OCI-LY3 (cell line): ENCODE data around the gene SNW1.

Experiments
- H2AFZ ChIP-seq: fragments of 200-600, 300-600 bp; shearing (Covaris generic); 2 replicates; pipeline ENCODE4 v1.6.0; 2014; ENCODE audit warnings: antibody characterized with exemption, low read depth, low read length
- H3K27ac ChIP-seq: fragments of 200-600, 300-600 bp; sonication (generic); 2 replicates; pipeline ENCODE4 v1.5.1; 2014; ENCODE audit warnings: mild to moderate bottlenecking, low read length, moderate library complexity, mixed read lengths
- H3K27me3 ChIP-seq: fragments of 200-600, 300-600 bp; sonication (generic); 2 replicates; pipeline ENCODE4 v1.6.1; 2014; ENCODE audit warnings: low read depth, low read length, mixed read lengths
- H3K36me3 ChIP-seq: fragments of 200-600, 300-600 bp; sonication (generic); replicated peaks from 2 replicates; pipeline ENCODE3; 2014; ENCODE audit warnings: low read depth, low read length, mixed read lengths
- H3K4me1 ChIP-seq: fragments of 300-600, 200-600 bp; sonication (generic); 2 replicates; pipeline ENCODE4 v1.6.1; 2014; ENCODE audit warnings: low read length, mixed read lengths
- H3K4me2 ChIP-seq: fragments of 200-600, 300-600 bp; sonication (generic); 2 replicates; pipeline ENCODE4 v1.6.1; 2014; ENCODE audit warnings: low read length, mixed read lengths
- H3K4me3 ChIP-seq: fragments of 300-600, 200-600 bp; sonication (generic); 2 replicates; pipeline ENCODE4 v1.5.1; 2014; ENCODE audit warnings: antibody characterized with exemption, mild to moderate bottlenecking, low read length, moderate library complexity
- H3K79me2 ChIP-seq: fragments of 300-600, 200-600 bp; shearing (Covaris generic); 2 replicates; pipeline ENCODE4 v1.6.1; 2014; ENCODE audit warnings: mild to moderate bottlenecking, low read length, mixed read lengths
- H3K9ac ChIP-seq: fragments of 300-600, 200-600 bp; shearing (Covaris generic); 2 replicates; pipeline ENCODE4 v1.6.0; 2014; ENCODE audit warnings: mild to moderate bottlenecking, low read length, moderate library complexity
- H3K9me3 ChIP-seq: fragments of 200-600, 300-600 bp; shearing (Covaris generic); 2 replicates; pipeline ENCODE4 v1.6.1; 2014; ENCODE audit warnings: low read length, mixed read lengths; ENCODE audit not compliant: insufficient read depth
- H4K20me1 ChIP-seq: fragments of 200-600, 300-600 bp; sonication (generic); 2 replicates; pipeline ENCODE4 v1.6.1; 2016; ENCODE audit warnings: low read length, mixed read lengths; ENCODE audit not compliant: insufficient read depth
- EZH2phosphoT487 ChIP-seq: fragments of 200-600 bp; shearing (Covaris generic); IDR thresholded peaks from 2 replicates; pipeline ENCODE4 v1.6.1; 2018; ENCODE audit warnings: antibody characterized with exemption, mixed run types, low read depth
- TF ChIP-seq, protein P1 (sequence below): fragments of 200-600, 300-600 bp; sonication (generic); IDR thresholded peaks from 2 replicates; pipeline ENCODE4 v1.5.1; 2014; ENCODE audit warnings: antibody characterized with exemption, low read length, low read depth

SNW1 gene

DNA sequence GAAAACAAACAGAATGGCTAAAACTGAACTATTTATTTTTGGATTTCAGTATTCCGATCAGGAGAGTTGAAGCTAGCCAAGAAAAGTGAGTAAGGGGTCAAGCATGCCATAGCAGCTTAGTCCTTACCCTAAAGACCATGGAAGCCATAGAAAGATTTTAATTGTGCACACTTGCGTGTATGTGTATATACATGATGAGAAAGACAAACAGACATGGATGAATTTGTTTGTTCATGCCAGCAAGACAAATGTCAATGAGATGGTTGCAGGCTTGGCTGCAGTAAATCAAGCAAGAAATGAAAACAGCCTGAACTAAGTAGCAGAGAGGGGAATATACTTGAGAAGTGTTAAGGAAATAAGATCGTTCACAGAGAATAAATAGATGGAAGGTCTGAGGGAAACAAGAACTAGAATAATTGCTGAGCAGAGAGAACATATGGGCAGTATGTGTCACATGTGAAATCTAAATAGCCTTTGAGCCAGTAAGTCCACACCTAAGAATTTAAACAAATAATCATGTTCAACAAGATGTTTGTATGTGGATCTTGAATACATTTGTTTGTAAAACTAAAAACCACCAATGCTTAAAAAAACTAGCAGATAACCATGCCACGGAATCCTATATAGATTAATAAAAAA lies 14.8 kb downstream of the SNW1 start:
- H3K9me3 ChIP-seq, result no peaks in the 10 kb centered on the region
- no peak overlapping the region for H2AFZ ChIP-seq
- no peak overlapping the region for H3K9ac ChIP-seq
- no peaks in the 10 kb centered on the region for H3K27me3 ChIP-seq
- H3K4me3 ChIP-seq, result no peak overlapping the region
- no peaks in the 10 kb centered on the region for H3K4me1 ChIP-seq
- H3K27ac ChIP-seq, result no peak overlapping the region
- H4K20me1 ChIP-seq, result peaks cover 10% of the 10 kb centered on the region; the same call in 1 of the 2 replicates
- TF ChIP-seq, protein P1, sequence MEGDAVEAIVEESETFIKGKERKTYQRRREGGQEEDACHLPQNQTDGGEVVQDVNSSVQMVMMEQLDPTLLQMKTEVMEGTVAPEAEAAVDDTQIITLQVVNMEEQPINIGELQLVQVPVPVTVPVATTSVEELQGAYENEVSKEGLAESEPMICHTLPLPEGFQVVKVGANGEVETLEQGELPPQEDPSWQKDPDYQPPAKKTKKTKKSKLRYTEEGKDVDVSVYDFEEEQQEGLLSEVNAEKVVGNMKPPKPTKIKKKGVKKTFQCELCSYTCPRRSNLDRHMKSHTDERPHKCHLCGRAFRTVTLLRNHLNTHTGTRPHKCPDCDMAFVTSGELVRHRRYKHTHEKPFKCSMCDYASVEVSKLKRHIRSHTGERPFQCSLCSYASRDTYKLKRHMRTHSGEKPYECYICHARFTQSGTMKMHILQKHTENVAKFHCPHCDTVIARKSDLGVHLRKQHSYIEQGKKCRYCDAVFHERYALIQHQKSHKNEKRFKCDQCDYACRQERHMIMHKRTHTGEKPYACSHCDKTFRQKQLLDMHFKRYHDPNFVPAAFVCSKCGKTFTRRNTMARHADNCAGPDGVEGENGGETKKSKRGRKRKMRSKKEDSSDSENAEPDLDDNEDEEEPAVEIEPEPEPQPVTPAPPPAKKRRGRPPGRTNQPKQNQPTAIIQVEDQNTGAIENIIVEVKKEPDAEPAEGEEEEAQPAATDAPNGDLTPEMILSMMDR, result no peak
- no peak for TF ChIP-seq EZH2phosphoT487
- H3K36me3 ChIP-seq, result peaks cover 43% of the 10 kb centered on the region
- peaks cover 34% of the 10 kb centered on the region for H3K79me2 ChIP-seq
- H3K4me2 ChIP-seq, result no peak overlapping the region

DNA sequence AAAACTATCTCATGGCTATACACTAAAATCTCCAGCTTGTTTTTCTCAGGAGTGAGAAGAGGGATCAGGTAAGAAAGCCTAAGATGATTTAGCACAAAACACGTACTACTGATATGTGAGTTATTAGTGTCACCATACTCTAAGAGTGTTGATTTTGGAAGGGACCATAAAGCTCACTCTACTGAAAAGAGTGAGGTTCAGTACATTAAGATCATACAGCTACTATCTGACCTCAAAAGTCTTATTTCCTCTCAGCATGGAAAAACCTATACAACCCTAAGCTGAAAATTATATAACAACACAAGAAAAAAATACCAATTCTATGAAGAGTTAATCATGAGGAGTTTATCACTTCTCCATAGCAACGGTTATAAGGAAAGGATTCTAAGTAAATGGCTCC lies 19.5 kb downstream of the SNW1 start:
- no peak overlapping the region for H3K27ac ChIP-seq
- H3K79me2 ChIP-seq, result peaks cover 45% of the 10 kb centered on the region
- H3K4me2 ChIP-seq, result no peak overlapping the region
- no peaks in the 10 kb centered on the region for H3K9me3 ChIP-seq
- no peak overlapping the region for H3K9ac ChIP-seq
- peaks cover 10% of the 10 kb centered on the region; the same call in 1 of the 2 replicates for H4K20me1 ChIP-seq
- H3K4me1 ChIP-seq, result peaks cover 11% of the 10 kb centered on the region
- no peak for TF ChIP-seq EZH2phosphoT487
- TF ChIP-seq, protein P1, result no peak
- no peak overlapping the region for H2AFZ ChIP-seq
- no peaks in the 10 kb centered on the region for H3K27me3 ChIP-seq
- H3K4me3 ChIP-seq, result no peak overlapping the region
- H3K36me3 ChIP-seq, result peaks cover 46% of the 10 kb centered on the region

DNA sequence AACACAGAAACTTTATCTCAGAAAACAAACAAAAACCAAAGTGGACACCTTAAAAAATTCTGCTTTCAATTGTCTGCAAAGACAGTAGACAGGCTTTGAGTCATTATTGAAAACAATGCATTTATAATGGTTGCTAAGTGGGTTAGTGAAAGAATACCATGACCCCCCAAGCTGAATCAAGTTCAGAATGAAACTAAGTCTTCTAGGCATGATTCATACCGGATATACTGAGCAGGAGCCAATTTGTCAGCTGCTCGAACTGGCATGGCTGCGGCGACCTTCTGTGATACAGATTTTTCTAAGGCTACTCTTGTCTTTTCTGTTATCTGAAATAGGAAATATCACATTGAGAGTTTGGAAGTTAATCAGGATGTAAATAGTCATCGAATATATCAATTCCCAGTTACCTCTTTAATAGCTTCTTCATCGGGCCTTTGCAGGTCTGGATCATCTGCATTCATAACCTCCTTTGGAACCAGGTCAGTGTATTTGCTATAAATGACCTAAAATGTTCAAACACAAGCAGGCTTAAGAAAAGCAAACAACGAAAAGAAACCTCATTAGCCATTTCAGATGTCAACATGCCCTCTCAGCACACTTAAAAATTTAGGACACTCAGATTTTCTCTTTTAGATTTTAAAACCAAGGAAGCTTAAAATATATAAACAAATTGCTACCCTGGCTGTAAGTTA lies 22.3 kb downstream of the SNW1 start:
- peaks cover 49% of the 10 kb centered on the region for H3K36me3 ChIP-seq
- peaks cover 33% of the 10 kb centered on the region for H3K79me2 ChIP-seq
- H3K9me3 ChIP-seq, result no peaks in the 10 kb centered on the region
- TF ChIP-seq, protein P1, result no peak
- no peak for TF ChIP-seq EZH2phosphoT487
- peak overlapping the region; percentile 19; the same call in 1 of the 2 replicates for H3K27ac ChIP-seq
- H4K20me1 ChIP-seq, result peaks cover 4% of the 10 kb centered on the region; the same call in 1 of the 2 replicates
- H3K9ac ChIP-seq, result no peak overlapping the region
- H3K27me3 ChIP-seq, result no peaks in the 10 kb centered on the region
- H3K4me1 ChIP-seq, result peaks cover 11% of the 10 kb centered on the region
- peak overlapping the region; percentile 16; the same call in 1 of the 2 replicates for H3K4me3 ChIP-seq
- H2AFZ ChIP-seq, result no peak overlapping the region
- peak overlapping the region; percentile 50 for H3K4me2 ChIP-seq

DNA sequence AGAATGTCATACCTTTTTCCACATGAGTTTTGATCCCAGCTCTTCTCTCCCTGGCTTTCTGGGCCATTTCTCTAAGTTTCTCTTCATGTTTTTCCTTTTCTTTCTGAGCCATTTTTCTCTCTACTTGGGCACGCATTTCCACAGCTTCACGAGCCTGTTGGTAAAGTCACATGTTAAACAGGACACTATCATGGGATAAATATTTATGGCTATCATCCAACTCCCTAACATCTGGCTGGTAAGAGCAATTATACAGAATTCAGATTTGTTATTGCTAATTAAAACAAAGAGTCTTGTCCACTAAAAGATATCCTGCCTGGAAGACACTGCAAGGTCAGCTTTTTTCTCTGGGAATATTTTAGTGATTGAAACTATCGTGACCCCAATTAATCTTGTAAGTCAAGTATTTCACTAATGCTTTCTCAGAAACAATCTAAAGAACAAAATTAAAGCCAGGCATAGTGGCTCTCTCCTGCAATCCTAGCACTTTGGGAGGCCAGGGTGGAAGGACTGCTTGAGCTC lies 29.9 kb downstream of the SNW1 start:
- no peaks in the 10 kb centered on the region for H4K20me1 ChIP-seq
- no peaks in the 10 kb centered on the region for H3K27me3 ChIP-seq
- H3K4me1 ChIP-seq, result no peaks in the 10 kb centered on the region
- peaks cover 9% of the 10 kb centered on the region; the same call in 1 of the 2 replicates for H3K79me2 ChIP-seq
- H3K36me3 ChIP-seq, result peaks cover 70% of the 10 kb centered on the region
- TF ChIP-seq, protein P1, result no peak
- TF ChIP-seq EZH2phosphoT487, result no peak
- no peak overlapping the region for H2AFZ ChIP-seq
- H3K27ac ChIP-seq, result no peak overlapping the region
- no peak overlapping the region for H3K4me2 ChIP-seq
- no peak overlapping the region for H3K4me3 ChIP-seq
- no peaks in the 10 kb centered on the region for H3K9me3 ChIP-seq
- H3K9ac ChIP-seq, result no peak overlapping the region
